GM21825 (cell line): ENCODE data around the gene DDX47.
"Not testable (repeated sequence)": the region's sequence is repeated elsewhere in the genome, so short reads cannot be mapped to it uniquely, and the experiment has no call there.

Experiments
- ATAC-seq: cut with Tn5 transposase; IDR thresholded peaks from one replicate; pipeline ENCODE4 v1.9.1; 2021; ENCODE audit warnings: mild to moderate bottlenecking, moderate library complexity; ENCODE audit not compliant: unreplicated experiment

Gene DDX47

DNA sequence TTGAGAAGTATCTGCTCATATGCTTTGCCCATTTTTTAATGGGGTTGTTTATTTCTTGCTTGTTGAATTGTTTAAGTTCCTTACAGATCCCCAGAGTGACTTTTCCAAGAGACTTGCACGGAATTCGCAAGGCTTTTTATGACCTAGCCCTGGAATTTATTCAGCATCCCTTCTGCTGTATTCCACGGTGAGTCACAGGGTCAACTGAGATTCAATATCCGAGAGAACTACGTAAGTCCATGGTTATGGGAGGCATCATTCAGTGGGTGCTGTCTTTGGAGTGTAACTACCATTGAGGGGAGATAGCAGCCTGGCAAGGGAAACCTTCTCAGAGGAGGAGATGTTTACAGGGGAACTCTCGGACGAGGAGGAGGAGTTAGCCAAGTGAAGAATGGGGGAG lies 57.3 kb downstream of the DDX47 start:
- no peak for ATAC-seq

DNA sequence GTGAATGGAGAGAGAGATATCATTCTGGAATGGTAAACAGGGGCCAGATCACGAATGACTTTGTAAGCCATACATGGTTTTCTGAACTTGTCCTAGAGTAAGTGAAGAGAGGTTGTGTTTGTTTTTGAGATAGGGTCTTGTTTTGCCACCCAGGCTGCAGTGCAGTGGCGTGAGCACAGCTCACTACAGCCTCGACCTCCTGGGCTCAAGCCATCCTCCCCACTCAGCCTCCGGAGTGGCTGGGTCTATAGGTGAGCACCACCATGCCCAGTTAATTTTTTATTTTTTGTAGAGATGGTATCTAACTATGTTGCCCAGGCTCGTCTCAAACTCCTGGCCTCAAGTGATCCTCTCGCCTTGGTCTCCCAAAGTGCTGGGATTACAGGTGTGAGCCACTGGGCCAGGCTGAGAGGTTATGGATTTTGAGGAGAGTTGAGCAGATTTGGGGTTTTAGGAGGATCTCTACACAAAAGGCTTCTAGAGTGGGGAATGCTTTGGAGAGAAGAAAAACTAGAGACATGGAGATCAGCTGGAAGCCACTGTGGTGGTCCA lies 58.5 kb downstream of the DDX47 start:
- no peak for ATAC-seq

DNA sequence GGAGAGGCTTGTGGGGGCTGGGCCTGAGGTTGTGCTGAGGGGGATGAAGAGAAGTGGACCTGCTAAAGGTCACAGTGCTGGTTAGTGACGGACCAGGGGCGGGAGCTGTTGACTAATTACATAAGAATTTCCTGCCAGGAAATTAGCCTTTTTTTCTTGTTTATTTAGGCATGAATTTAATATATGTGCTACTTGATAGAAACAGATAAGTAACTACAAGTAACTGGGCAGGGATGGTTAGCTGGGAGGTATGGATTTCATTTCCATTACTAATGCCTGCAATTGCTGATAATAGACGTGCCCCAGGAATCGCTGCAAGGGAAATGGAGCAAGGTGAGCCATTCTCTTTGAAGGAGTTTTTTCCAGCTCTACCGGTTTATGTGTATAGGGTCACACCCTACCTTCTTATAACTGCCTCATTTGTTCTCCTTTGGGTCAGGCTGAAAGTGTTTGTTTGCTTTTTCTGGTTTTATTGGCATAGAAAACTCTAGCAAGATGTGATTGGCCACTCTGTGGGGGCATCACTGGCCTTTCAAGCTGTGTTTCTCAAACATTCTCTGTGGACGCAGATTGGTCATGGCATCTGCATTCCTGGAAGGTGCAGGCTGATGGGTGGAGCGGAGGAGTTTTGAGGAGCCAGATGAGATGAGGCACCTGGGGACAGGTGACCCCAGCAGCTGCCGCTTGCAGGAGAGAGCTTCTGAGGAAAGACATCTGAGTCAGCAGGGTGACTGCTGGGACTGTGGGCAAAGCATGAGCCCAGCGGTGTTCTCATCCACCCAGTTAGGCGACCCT lies 59.2 kb downstream of the DDX47 start:
- ATAC-seq = no peak

DNA sequence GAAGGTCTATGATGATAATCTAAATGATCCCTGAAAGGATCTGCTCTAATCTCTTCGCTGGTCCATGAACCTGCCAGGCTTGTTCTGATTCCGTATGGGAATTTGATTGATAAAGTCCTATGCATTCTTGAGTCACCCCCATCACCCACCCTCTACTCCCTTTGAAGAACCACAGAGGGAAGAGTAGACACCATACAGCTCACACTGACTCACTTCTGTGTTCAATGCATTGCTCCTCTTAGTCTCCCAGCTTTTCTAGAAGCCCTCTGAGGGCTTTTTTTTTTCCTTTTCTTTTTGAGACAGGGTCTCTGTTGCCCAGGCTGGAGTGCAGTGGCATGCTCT lies 59.8 kb downstream of the DDX47 start:
- no peak for ATAC-seq

DNA sequence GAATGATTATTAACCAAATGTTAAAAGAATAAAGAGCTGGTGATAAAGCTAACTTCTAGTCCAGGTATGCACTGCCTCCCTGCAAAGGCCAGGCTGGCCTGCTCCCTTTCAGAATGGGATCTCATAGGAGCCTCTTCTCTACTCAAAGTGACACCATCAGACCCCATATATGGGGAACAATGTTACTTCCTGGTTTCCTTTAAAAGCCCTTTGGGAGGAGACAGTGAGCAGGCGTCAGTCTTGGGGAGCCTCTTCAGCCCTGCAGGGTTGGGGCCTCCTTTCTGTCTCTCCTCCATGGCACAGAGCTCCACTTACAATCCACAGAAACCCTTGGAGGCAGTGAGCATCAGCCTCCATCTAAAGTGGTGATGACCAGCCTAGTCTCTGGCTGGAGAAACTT lies 60.9 kb downstream of the DDX47 start:
- ATAC-seq = no peak

DNA sequence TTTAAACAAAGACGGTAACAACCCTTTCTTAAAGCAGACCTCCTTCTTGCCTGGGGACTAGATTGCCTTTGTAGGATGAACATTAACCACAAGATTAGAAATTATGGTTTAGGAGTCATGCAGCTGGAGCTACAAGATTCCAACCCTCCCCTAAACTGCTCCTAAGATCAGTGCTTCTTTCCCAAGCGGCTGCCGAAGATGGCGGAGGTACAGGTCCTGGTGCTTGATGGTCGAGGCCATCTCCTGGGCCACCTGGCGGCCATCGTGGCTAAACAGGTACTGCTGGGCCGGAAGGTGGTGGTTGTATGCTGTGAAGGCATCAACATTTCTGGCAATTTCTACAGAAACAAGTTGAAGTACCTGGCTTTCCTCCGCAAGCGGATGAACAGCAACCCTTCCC lies 62.2 kb downstream of the DDX47 start:
- not testable (repeated sequence) for ATAC-seq

DNA sequence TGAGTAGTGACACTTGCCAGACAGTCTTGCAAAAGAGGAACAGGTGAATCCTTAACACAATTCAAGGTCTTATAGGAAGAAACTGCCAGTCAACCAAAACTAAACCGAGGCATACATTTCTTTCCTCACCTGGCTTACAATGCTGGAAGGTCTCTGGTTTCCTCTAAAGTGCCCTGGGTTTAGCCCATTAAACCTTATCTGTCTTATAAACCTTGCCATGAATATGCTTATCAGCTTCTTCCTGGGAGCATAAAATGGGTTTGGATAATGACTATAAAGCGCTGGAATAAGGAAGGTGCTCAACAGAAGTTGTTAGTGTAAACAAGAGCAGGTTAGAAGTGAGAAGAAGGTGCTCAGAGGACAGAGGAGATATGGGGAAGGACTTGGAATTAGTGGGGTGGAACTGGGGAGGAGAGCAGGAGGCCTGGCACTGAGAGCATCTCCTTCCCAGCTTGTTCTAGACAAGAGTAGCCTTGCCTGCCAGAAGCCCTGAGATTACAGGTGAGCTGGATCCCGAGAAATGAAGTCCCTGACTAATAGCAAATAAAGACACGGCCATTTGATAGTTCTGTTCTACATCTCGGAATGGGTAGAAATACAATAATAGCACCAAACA lies 64.1 kb downstream of the DDX47 start:
- ATAC-seq = no peak

DNA sequence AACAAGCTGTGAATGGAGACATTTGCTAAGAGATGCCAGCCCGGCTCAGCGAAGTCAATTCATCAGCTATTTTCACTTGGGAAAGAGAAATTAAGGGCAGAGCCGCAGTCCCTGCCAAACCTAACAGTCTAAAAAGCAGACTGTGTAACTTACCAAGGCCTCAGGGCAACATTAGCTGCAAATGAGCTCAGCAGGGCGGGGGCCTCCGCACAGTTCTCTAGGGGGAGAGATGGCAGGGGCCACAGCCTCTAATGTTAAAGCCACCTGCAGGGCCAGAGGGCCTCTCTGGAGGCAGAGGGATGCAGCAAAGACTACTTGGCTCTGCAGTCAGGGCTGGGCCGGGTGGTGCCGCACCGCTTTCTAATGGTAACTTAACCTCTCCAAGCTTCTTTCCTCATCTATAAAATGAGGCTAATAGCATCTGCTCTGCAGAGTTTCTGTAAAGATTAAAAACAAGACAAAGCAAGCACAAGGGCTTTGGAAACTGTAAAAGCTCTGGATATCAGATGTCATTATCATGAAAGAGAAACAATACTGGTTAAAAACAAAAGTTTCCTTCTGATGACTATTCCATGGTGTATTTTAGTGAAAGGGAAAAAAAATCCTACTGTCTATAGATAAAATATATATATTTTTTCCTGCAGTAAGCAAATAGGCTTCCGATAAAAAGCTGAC lies 64.8 kb downstream of the DDX47 start:
- ATAC-seq = no peak
